DMS114 treated with DMSO at 0.1 percent for 48 hours (cell line): ENCODE measurements around the gene PTPN14.
"Not testable (repeated sequence)": the region's sequence is repeated elsewhere in the genome, so short reads cannot be mapped to it uniquely, and the experiment has no call there.

Experiments used
- DNase-seq: peaks from one replicate; lab custom pipeline; 2025; ENCODE audit not compliant: unreplicated experiment; lab: John Stamatoyannopoulos, UW

PTPN14 gene

DNA sequence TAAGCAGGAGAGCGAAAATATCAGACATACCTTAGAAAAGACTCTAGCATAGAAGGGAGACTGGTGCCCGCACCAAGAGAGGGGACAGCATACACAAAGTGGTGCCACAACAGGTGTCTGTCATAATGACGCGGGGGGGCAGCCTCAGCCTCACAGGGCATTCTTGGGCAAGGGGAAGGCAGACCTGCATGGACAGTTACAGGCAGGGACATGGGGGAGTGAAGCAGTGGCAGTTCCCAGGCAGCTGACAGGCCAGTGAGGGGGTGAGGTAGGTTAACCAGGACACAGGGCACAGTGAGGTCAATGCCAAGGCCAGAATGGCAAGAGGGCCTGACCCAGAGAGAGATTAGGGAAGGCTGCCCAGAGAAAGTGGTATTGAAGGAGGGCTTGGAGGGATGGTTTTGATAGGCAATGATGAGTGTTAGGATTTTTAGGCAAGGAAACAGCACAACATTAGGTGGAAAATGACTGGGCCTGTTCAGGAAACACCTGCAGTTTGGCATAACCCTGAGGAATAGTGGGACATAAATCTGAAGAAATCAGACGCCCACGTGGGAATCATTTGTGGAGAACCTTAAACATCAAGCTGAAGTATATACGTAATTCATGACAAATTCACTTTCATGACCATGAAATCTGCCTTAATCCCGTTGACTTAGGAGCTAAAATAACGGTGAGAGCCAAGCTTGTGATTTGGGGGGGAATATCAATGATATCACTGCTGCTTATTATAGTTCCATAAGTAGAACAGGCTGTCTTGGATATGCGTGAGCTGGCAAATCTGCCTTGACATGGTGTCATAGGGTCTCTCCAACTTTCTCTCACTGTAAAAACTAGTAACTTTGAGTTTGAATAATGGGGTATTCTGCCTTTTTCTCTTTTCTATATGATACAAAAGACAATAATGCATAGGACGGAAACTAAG, 8.9 kb downstream of the PTPN14 start:
- no peak for DNase-seq

DNA sequence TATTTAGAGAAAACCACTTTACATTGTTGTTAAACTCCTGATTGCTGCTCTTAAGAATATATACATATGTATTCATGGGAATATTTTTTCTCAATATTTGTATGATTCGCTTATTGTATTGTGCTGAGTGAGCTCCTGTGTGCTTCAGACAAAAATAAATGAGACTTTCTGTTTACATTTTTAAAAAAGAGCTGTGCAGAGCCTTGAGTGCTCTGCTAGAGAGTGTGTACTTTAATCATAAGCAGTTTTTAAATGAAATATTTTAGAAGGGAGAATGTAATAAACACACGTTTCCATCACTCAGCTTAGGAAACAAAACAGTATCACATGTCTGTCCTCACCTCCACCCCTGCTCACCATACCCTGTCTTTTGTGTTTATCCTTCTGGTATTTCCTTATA, 9.7 kb downstream of the PTPN14 start:
- DNase-seq, result no peak

DNA sequence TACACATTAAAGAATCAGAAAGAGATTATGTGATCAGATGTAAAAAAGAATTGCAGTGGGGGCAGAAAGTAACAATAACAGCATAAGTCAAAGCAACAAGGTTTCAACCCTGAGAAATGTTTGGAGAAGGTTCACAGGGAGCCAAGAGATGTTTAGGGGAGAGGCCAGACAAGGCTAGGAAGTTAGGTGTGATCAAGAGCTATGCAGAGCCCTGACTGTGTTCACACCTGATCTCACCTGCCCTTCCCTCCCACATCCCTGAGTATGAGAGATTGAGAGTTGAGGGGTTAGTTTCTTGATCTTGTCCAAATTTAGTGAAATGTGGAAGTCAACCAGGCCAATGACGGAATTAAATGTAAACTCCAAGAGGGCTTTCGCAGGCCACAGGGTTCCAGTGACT, 10.2 kb downstream of the PTPN14 start:
- no peak for DNase-seq

DNA sequence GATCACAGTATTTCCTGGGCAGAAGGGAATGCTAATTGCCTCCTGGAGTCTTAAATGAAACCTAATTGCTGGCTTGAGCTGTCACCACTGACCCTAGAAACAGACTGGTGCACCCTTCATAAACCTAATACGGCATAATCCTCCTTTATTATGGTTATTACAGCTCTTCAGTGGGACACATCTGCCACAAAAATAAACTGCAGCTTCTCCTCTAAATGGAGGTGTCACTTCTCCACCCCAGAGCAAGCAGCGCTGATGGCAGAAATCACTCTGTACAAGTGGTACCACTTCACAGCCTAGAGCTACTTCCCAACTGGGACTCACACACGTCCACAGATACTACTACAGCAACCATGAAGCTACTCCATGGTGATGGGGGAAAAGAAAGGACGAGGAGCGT, 11.1 kb downstream of the PTPN14 start:
- DNase-seq, result no peak

DNA sequence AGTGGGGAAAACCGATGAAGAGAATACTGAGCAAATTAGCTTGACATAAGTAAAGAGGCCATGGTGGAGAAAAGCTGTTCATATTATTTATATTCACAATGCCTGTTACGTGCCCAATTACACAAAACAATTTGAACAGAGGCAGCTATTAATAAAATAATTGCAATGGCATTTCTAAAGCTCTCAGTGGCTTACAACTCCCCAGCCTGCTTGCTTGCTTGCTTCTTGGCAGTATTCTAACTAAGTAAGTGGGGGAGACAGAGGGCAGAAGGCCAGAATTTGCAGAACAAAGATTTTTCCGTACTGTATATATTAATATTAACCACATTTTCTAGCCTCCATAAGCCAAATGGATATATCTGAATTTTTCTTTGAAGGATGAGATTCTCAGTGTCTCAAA, 12.9 kb downstream of the PTPN14 start:
- DNase-seq, result no peak

DNA sequence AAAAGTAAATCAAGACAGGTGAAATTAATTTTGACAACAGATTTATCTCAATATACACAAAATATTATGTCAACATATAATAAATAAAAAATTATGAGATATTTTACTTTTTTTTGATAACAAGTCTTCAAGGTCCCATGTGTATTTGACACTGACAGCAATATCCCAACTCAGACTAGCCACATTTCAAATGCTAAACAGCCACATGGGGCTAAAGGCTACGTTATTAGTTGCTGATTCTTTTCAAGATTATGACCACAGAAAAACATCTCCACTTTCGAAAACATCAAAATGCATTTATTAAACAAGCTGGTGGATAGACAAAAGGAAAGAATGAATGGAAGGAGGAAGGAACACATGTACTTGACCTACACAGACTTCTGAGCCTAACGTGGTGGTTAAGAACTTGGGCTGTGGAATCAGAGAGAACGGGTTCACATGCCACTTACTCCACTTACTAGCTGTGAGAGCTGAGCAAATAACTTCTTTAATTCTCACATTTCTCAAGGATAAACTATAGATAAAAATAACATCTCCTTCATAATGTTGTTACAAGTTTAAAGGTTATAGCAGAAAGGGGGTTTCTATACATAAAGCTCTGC, 13.4 kb downstream of the PTPN14 start:
- DNase-seq, result no peak

DNA sequence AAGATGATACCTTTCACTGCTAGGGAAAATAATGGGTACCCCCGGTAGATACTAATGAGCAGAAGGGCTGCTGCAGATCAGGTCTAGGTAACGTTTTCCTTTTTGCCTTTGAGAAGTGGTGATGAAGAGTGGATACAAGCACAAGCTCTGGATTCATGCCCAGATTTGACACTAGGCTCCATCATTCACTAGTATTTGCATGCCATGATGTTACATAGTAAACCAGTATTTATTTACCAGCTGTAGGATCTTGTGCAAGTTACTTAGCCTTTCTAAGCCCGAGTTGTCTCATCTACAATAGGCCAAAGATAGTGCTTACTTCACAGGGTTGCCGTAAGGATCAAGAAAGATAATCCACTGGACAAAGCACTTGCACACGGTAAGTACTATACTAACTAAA, 14.2 kb downstream of the PTPN14 start:
- no peak for DNase-seq

DNA sequence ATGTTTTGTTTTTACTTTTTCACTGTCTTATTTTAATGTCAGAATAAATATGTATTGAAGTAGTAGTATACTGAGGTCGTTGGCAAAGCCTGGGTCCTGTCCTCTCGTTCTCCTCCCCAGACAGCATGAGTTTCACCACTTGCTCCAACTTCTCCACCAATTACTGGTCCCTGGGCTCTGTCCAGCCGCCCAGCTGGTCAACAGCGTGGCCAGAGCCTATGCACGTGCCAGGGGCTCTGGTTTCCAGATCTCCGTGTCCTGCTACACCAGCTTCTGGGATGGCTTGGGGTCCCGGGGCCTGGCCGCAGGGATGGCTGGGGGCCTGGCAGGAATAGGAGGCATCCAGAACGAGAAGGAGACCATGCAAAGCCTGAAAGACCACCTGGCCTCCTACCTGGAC, 19.3 kb downstream of the PTPN14 start:
- DNase-seq, result no peak

DNA sequence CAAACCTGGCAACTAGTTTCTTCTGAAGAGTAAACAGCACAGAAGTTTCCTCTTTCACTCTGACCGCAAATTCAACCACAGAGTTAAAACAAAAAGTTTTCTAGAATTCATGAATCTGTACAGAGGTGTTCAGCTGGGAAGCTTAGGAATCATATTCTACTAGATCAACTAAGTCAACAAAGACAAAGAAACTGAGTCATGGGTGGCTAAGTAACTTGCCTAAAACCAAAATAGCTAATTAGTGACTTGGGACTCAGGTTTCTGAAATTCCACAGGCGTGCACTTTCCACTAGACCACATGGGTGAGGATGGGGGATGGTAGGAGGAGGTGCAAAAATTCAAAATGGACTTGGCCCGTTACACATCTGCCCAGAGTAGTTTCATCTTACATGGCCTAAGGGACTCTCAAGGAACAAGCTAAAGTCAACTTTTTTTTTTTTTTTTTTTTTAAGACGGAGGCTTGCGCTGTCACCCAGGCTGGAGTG, 25.8 kb downstream of the PTPN14 start:
- DNase-seq, result no peak

DNA sequence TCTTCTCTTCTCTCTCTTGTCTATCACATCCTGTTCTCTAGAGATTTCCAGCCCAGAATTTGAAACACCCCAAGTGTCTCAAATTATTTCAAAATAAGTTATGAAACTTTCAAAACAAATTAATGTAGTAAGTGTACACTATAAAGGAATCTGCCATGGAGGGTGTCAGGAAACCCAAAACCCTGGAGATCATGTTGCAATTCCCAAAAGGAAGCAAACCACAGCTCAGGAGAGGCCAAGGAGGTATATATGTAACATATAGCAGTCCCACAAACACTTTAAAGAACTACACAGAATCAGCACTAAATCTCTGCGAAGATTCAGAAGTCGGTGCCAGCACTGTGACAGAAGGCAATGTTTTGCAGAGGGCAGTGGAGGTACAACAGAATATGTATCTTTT, 26.6 kb downstream of the PTPN14 start:
- DNase-seq, result no peak

DNA sequence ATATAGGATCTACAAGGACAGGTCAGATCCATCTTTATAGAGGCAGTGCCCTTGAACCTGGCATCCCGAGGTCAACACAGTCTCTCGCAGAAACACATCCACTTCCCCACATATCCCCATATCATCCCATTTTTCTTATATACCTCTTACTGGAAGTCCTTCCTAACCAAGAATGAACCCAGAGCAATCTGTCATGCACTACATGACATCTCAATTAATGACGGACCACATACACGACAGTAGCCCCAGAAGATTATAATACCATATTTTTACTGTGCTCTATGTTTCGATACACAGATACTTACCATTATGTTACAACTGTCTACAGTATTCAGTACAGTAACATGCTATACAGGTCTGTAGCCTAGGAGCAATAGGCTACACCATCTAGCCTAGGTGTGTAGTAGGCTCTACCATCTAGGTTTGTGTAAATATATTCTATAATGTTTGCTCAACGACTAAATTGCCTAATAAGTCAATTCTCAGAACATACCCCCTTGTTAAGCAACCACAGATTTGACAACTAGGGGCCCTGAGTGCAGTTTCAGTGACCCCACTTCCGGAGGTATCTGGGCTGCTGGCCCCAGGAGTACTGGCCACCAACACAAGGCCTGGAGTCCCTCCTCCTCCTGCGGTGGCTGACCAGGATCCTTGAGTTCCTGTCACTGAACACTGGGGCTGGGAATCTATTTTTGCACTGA, 28.1 kb downstream of the PTPN14 start:
- no peak for DNase-seq

DNA sequence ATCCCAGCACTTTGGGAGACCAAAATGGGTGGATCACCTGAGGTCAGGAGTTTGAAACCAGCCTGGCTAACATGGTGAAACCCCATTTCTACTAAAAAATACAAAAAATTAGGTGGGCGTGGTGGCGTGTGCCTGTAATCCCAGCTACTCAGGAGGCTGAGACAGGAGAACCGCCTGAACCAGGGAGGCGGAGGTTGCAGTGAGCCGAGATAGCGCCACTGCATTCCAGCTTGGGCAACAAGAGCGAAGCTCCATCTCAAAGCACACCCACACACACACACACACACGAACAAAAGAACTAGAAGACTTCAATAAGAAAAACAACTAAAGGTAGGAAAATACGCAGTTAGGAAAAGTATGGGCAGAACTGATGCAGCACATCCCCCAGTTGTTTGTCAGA, 29.9 kb downstream of the PTPN14 start:
- DNase-seq, result not testable (repeated sequence)

DNA sequence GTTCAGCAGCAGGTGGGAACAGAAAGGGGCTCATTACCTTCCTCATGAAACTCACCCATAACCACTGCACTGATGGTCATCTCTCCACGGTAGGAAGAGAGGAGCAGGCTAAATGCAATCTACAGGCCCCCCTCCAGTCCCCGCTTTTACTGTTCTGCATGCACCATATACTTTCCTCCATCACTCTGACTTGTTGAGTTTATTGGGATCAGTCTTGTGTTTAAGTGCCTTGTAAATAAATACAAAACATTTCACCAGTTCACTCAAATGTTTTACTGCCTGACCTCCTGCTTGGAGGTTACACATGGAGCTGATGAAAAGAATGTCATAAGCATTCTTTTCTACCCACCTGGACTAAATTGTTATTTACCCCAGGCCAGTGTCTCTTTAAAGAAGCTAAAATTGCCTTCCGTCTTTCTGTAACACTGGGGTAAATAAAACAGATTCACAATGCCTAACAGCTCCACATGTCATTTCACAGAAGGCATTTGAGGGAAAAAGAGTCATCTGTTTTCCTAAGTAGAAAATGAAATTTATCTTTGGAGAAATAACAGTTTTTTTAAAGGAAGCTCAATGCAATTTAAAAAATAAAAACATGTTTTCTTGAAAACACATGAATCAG, 30.7 kb downstream of the PTPN14 start:
- peak; percentile 38 for DNase-seq

DNA sequence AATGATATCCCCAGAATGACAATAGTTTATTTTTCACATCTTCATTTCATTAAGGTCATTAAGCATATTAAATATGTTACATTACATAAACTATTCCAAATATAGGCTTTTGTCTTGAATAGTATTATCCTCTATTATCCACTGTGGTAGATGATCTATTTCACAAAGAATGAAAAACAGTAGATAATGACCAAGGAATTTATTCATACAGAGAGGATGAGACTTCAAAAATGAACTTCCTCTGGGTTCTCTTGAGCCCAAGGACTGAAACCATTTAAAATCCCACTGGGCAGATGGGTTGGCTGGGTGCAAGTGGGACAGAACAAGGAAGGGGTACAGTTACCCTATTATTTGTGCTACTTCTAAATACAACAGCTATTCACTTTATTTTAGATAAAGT, 33.0 kb downstream of the PTPN14 start:
- no peak for DNase-seq

DNA sequence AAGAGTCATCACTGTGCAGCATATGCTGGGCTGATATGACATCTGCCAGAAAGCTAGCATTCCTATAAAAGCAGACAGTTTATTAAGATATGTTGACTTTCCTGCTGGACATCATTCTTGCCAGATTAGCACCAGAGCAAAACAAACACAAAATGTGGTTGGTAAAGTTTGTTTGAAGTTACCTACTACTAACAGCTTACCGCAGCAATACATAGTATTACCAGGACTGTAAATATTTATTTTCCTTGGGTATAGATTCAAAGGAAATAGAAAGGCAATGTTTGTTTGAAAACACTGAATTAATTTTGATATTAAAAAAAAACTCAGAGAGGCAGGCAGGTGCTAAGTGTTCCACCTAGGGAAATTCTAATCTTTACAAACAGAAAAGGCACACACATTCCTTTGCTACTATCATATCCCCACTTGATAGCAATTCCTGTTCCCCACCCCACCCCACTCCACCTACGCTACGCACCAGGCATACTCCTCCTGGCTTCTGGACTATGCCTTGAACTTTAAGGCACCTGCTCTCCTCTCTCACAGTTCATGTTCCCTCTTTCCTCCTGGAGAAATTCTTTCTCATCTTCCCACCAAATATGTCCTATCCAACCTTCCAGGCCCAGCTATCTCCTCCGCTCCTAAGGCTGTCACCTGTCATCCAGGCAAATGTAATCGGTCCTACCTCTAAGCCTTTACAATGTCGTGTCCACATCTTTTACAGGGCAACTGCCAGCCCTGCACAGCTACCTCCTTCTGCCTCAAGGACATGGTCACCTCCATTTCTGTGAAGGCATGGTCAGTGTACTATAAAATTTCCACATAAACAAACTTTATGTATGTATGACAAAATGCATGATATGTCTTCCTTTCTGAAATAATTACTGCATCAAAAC, 34.7 kb downstream of the PTPN14 start:
- no peak for DNase-seq

DNA sequence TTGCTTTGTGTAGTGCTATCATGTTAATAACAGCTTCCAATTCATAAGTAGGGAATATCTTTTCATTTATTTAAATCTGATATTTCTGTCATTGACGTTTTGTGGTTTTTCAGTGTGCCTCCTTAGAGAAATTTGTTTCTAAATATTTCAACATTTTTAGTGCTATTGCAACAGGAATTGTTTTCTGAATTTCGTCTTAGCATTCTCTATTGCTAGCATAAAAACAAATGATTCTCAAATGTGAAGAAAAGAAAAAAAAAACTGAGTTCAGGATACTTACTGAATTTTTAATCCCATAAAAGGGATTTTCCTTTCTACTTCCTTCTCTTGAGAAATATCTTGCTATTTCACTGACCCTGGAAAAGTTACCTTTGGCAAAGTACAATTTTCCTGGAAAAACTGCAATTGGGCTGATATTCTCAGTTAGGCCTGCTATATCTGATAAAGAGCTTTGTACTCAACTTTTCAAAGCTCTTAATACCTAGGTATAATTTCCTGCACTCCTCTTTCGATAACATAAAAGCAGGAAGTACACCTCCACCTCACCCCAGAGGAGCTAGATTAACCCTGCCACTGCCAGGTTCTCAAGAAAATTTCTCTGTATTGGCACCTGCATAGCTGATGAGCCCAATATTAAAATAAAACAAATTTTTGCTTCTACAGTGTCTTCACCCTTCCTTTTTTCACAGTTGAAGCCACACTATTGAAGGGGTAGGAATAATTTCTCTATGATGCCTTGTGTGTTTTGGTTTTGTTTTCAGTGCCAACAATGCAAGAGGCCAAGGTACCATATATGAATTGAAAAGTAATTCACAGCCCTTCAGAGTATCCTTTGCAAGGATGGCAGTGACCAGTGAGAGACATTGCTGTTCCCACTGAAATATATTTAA, 35.6 kb downstream of the PTPN14 start:
- no peak for DNase-seq

DNA sequence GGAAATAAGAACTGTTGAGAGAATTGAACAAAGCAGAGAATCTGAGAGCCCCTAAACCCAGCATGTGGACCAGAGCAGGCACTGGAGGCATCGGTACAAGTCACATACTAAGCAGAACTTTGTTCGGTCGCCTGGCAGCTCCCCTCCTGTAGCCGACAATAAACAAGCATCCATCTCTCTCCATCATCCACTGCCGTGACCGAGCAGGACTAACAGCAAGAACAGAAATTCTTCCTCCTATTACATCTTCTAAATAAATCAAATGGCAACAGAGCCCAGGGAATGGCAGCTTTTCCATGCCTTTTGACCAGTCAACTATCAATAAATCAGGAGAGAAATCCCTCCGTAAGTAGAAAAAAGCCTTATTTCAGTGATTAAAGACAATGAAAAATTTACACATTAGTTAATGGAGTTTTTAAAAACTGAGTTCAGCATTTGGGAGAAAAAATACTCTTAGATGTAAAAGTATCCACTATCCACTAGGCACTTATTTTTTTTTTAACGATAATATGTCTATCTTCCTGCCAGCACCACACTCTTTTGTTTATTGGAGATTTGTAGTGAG, 36.5 kb downstream of the PTPN14 start:
- peak; percentile 76 for DNase-seq

DNA sequence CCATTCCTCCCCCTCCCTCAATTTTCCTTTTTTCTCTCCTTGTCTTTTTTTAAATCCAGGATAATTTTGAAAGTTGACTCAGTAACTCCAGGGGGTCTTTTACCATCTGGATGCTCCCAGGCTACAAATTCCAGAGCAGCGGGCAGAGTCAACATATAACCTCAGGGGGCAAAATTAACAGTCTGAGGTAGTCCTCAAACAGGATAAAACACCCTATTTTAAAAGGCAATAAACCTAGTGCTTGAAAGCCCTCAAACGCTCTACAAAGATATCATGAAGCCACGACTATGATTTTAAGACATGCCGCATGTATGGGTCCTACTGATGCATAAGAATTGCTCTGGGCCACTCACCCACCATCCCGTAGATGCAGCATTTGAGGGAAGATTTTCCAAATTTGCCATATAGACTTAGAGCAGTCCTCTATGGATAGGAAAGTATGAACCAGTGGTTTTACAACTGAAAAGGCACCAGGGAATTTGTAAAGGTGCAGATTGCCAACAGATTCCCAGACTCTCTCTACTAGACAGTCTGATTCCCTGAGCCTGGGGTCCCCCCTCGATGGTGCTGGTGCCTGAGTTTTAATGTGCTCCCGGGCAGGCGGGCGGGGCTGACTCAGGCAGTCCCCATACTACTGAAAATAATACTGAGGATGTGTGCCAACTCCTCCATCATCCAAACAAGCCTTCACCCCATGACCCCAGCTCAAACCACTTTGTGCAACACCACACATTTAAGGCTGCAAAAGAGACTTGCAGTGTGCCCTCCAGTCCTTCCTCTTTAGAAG, 37.2 kb downstream of the PTPN14 start:
- peak; percentile 76 for DNase-seq
